HUDEP-2 (cell line): ENCODE measurements around the gene IKZF2.
A peak's percentile ranks its signal among the peaks of the same experiment; 100 is the strongest.
"Not testable (repeated sequence)": the region's sequence is repeated elsewhere in the genome, so short reads cannot be mapped to it uniquely, and the experiment has no call there.

ENCODE experiments used
- DNase-seq, 76 experiments: peaks; one replicate each; lab custom pipeline; 2025; ENCODE audit not compliant: unreplicated experiment in 76 of 76; lab: John Stamatoyannopoulos, UW

IKZF2 gene

DNA sequence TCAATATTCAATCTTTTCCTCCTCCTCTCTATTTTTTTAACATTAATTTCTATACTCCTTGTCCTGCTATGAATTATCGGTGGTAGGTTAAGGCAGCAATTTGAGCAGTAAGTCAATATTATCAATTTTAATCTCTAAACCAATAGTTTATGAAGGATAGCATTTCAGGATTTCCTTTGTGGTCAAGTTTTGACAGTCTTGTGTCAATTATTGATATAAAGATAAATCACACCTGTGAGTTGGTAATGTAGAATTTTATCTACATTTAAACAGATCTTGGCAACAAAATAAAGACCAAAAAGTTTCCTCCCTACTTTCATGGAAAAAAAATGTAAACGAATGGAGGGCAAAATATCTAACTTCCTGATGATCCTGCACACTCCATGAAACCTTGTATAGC, 87.3 kb downstream of the IKZF2 start:
- DNase-seq = no peak

- DNase-seq = no peak
These were observed 93.4 kb downstream of the IKZF2 start for GRCh38 chr2:213057977-213058376.

GRCh38 chr2:213046431-213046830, 105.0 kb downstream of the IKZF2 start:
- DNase-seq = no peak

- no peak for DNase-seq
These were observed 107.8 kb downstream of the IKZF2 start for GRCh38 chr2:213043566-213043965.

DNA sequence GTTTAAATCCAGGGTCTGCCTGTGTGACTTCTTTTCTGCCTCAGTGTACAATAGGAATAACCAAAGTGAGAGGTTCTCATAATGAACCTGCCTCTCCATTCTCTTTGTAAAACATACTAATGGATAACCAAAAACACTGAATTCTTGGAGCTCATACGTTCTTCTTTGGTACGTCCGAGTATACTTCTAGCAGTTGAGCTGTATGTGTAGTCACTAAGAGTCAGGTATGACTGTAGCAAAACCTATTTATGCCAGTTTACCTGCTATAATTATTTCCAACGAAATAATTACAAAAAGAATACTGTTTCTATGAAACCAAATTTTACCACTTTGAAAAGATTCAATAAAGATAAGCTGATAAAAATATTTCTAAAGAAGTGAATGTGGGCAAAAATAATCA, 109.2 kb downstream of the IKZF2 start:
- no peak for DNase-seq

DNA sequence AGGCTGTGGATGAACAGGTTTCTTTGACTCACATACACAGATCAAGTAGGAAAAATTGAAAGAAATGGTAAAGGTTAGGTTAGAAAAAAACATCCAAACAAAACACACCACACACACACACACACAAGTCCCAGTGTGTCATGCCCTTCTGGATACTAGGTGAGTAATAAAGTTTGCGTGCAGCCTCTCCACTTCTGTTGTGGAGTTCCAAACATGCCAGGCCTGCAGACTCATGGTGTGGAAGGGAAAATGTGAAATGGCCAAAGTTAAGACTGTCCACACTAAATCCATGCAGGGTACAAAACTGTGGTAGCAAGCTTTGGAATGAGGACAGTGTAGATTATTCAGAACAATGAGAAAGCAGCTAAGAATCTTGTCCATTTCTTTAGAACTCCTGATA, 114.6 kb downstream of the IKZF2 start:
- no peak for DNase-seq

DNA sequence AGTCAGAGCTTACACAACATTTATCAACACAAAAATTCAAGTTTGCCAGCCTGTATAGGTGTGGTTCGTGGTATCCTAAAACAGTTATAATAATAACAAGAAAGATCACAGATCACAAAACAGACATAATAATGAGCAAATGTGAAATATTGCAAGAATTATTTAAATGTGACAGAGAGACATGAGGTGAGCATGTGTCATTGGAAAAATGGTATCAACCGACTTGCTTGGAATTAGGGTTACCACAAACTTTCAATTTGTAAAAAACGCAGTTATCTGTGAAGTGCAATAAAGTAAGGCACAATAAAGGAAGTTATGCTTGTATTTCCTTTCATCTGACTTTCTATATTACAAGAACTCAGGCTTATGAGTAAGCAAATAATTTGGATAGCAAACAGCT, 116.8 kb downstream of the IKZF2 start:
- no peak for DNase-seq

DNA sequence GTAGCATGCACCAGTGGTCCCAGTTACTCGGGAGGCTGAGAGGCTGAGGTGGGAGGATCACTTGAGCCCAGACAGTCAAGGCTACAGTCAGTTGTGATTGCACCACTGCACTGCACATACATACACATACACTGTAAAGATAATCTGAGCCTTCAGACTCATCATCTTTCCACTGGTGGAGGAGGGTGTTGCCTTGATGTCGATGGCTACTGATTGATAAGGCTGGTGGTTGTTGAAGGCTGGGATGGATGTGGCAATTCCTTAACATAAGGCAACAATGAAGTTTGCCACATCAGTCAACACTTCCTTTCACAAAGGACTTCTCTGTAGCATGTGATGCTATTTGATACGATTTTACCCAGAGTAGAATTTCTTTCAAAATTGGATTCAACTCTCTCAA, 118.8 kb downstream of the IKZF2 start:
- DNase-seq = peak in 1 of 76 experiments; percentile 1

DNA sequence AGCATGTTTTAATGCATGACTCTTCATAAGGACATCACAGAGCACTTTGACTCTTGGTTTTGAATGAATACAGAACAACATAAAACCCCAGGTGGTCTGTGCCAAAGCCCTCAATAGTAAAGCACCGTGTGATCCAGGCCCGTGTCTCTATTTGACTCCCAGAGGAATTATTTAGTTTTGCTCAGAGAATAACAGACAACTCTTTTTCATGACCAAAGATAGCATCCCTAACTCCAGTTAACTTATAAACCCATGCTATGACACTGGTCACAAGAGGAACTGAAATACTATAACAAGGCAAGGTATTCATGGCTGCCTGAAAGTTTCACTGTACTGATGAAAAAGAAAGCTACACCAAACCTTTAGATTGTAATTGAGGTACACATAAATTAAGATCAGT, 128.4 kb downstream of the IKZF2 start:
- no peak for DNase-seq

- DNase-seq = no peak
These were observed 129.2 kb downstream of the IKZF2 start for GRCh38 chr2:213021971-213022899.

DNA sequence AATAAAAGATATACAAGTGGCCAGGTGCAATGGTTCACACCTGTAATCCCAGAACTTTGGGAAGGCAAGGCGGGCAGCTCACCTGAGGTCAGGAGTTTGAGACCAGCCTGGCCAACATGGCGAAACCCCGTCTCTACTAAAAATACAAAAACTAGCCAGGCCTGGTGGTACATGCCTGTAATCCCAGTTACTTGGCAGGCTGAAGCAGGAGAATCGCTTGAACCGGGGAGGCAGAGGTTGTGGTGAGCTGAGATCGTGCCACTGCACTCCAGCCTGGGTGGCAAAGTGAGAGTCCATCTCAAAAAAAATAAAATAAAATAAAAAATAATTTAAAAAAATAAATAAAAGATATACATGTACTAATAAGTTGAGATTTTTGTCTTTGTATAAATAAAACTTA, 130.5 kb downstream of the IKZF2 start:
- DNase-seq = not testable (repeated sequence)

GRCh38 chr2:213020268-213020667, 131.1 kb downstream of the IKZF2 start:
- no peak for DNase-seq

- no peak for DNase-seq
These were observed 132.0 kb downstream of the IKZF2 start for GRCh38 chr2:213019368-213019767.

GRCh38 chr2:213018340-213018901, 133.0 kb downstream of the IKZF2 start:
- DNase-seq = no peak

GRCh38 chr2:213017404-213017803, 134.0 kb downstream of the IKZF2 start:
- DNase-seq = no peak

GRCh38 chr2:213016984-213017351, 134.4 kb downstream of the IKZF2 start:
- no peak for DNase-seq

GRCh38 chr2:213016166-213016983, 135.0 kb downstream of the IKZF2 start:
- DNase-seq = no peak

DNA sequence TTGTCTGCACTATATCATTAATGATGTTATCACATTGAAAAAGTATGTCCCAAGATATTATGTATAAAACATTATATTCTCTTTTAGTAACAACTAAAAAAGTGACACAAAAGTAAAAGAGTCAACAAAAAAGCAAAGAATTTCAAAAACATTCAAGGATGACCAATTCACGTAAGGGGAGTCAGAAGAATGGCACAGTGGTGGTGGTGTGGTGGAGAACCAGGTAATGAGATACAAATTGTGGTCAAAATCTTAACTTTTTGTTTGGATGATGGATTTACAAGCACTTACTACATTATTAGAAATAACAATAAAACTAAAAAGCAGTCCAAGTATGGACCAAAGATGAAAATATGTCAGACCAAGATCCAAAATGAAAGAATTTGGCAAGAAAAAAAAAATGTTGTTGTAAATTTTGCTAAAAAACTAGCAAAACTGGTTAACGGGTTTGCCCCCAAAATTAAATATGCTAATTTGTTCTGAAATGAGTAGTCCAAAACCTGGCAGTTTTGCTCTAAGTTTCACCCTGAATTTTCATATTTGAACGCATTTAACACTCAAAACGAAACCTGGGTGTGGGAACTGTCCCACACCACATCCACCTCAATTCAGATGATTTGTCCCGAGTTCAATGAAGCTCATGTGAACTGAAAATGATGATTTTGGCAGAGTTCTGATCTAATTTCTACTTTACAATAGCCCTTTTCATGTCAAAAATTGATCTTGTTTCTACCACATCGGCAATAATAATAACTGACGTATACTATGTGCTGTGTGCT, 135.8 kb downstream of the IKZF2 start:
- no peak for DNase-seq

- DNase-seq = no peak
These were observed 137.4 kb downstream of the IKZF2 start for GRCh38 chr2:213013979-213014378.

DNA sequence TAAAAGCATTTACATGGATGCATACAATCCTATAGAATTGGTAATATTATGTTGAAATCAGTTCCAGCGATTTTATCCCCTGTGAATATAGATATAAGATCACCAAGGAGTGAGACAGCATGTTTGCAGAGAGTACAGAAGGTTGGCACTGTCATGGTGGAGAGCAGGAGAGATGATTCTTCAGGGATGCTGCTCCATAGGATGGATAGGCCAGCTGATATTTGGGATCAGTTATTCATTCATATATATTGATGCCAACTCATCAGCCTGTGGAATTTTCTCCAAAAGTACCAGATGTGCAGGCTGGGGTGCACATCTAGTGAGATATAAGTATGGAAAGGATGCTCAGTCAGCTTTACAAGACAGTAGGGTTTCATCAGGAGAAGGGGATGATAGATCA, 139.9 kb downstream of the IKZF2 start:
- no peak for DNase-seq
